ENCODE measurements around the gene CD207. TPM values are rescaled to one million over a fixed set of nuclear protein-coding genes. Genes with fewer than 3 reads are reported as not detected.
A peak's percentile ranks its signal among the peaks of the same experiment; 100 is the strongest.
"Not testable (repeated sequence)": the region's sequence is repeated elsewhere in the genome, so short reads cannot be mapped to it uniquely, and the experiment has no call there.

Gene CD207
- not detected in 2 replicates for total RNA-seq

GRCh38 chr2:70835643-70836042 is at the start of gene CD207:
CD207 (minus strand) TSS chr2:70835816; CDS start chr2:70835776, 40 bp downstream.
- DNase-seq (ENCODE audit: extremely low read depth, low read depth, low spot score), result no peak

- DNase-seq (ENCODE audit: extremely low read depth, low read depth, low spot score), result not testable (repeated sequence)
Observed at GRCh38 chr2:70878543-70878942, 42.9 kb upstream of the CD207 start.

GRCh38 chr2:70876138-70876537 is 40.5 kb upstream of the CD207 start:
- DNase-seq (ENCODE audit: extremely low read depth, low read depth, low spot score), result not testable (repeated sequence)

- no peak for DNase-seq (ENCODE audit: extremely low read depth, low read depth, low spot score)
Observed at GRCh38 chr2:70873541-70873940, 37.9 kb upstream of the CD207 start.

- DNase-seq (ENCODE audit: extremely low read depth, low read depth, low spot score), result no peak
Observed at GRCh38 chr2:70871398-70872211, 36.0 kb upstream of the CD207 start.

GRCh38 chr2:70870790-70871189 is 35.2 kb upstream of the CD207 start:
- DNase-seq (ENCODE audit: extremely low read depth, low read depth, low spot score), result no peak

- no peak for DNase-seq (ENCODE audit: extremely low read depth, low read depth, low spot score)
Observed at GRCh38 chr2:70868970-70869369, 33.4 kb upstream of the CD207 start.

- DNase-seq (ENCODE audit: extremely low read depth, low read depth, low spot score), result peak; percentile 44
Observed at GRCh38 chr2:70861777-70862625, 26.4 kb upstream of the CD207 start.

GRCh38 chr2:70855667-70856066 is 20.1 kb upstream of the CD207 start:
- DNase-seq (ENCODE audit: extremely low read depth, low read depth, low spot score), result no peak

GRCh38 chr2:70854411-70854810 is 18.8 kb upstream of the CD207 start:
- DNase-seq (ENCODE audit: extremely low read depth, low read depth, low spot score), result no peak

GRCh38 chr2:70852824-70853223 is 17.2 kb upstream of the CD207 start:
- no peak for DNase-seq (ENCODE audit: extremely low read depth, low read depth, low spot score)

- DNase-seq (ENCODE audit: extremely low read depth, low read depth, low spot score), result no peak
Observed at GRCh38 chr2:70851704-70852103, 16.1 kb upstream of the CD207 start.

GRCh38 chr2:70850925-70851324 is 15.3 kb upstream of the CD207 start:
- DNase-seq (ENCODE audit: extremely low read depth, low read depth, low spot score), result no peak

GRCh38 chr2:70842401-70842800 is 6.8 kb upstream of the CD207 start:
- no peak for DNase-seq (ENCODE audit: extremely low read depth, low read depth, low spot score)

- DNase-seq (ENCODE audit: extremely low read depth, low read depth, low spot score), result no peak
Observed at GRCh38 chr2:70837980-70838925, 2.6 kb upstream of the CD207 start.

GRCh38 chr2:70834881-70835280 is 735 bp downstream of the CD207 start:
- no peak for DNase-seq (ENCODE audit: extremely low read depth, low read depth, low spot score)

- no peak for DNase-seq (ENCODE audit: extremely low read depth, low read depth, low spot score)
Observed at GRCh38 chr2:70834106-70834505, 1.5 kb downstream of the CD207 start.

- no peak for DNase-seq (ENCODE audit: extremely low read depth, low read depth, low spot score)
Observed at GRCh38 chr2:70833246-70833645, 2.4 kb downstream of the CD207 start.

GRCh38 chr2:70832386-70832785 is 3.2 kb downstream of the CD207 start:
- DNase-seq (ENCODE audit: extremely low read depth, low read depth, low spot score), result no peak

- DNase-seq (ENCODE audit: extremely low read depth, low read depth, low spot score), result no peak
Observed at GRCh38 chr2:70831861-70832260, 3.8 kb downstream of the CD207 start.

- DNase-seq (ENCODE audit: extremely low read depth, low read depth, low spot score), result no peak
Observed at GRCh38 chr2:70830366-70830765, 5.2 kb downstream of the CD207 start.

Measured in glomerular endothelial cell (primary cell).